Measurements from ENCODE around the gene GTF3C5.
"Not testable (repeated sequence)": the region's sequence is repeated elsewhere in the genome, so short reads cannot be mapped to it uniquely, and the experiment has no call there.

The GTF3C5 gene

DNA sequence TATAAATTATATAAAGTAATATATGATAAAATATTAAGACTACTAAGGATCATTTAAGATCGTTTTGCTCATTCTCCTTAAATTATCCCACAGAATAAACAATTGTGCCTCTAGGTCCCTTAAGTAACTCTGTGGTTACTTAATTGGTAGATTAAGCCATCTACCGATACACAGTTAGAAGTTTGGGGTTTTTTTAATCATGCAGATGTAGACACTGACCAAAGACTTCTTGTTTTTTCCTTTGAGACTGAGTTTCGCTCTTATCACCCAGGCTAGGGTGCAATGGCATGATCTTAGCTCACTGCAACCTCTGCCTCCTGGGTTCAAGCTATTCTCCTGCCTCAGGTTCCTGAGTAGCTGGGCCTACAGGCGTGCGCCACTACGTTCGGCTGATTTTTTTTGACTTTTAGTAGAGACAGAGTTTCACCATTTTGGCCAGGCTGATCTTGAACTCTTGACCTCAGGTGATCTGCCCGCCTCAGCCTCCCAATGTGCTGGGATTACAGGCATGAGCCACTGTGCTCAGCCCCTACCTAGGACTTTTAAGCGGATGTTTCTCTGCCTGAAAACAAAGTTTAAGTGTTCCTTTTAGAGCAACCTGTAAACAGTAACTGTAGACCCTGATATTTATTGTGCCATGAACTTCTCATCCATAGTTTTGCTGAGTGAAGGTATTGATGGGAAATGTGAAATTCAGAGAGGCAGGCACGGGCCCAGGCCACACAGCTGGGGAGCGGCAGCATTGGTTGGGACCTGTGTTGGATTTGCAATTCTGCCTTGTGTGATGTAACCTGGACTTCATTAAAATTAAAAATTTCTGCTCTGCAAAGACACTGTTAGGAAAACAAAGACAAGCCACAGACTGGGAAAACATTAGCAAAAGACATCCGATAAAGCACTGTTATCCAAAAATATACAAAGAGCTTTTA, 42.6 kb downstream of the GTF3C5 start:
- no peak for DNase-seq

DNA sequence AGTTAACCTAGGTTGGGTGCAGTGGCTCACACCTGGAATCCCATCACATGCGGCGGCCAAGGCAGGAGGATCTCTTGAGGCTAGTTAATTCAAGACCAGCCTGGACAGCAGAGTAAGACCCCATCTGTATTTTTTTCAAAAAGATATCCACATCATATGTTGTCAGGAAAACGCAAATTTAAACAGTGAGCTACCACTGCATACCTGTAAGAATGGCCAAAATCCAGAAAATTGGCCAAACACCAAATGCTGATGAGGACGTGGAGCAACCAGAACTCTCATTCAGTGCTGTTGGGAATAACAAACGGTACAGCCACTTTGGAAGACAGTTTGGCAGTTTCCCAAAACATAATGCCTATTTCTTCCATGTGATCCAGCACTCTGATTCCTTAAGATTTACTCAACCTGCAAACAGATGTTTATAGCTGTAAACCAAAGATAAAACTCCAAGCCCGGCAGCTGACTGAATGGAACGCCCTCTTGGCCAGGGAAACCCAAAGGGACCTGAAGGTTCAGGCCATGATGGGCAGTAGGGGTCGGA, 43.4 kb downstream of the GTF3C5 start:
- no peak for DNase-seq

DNA sequence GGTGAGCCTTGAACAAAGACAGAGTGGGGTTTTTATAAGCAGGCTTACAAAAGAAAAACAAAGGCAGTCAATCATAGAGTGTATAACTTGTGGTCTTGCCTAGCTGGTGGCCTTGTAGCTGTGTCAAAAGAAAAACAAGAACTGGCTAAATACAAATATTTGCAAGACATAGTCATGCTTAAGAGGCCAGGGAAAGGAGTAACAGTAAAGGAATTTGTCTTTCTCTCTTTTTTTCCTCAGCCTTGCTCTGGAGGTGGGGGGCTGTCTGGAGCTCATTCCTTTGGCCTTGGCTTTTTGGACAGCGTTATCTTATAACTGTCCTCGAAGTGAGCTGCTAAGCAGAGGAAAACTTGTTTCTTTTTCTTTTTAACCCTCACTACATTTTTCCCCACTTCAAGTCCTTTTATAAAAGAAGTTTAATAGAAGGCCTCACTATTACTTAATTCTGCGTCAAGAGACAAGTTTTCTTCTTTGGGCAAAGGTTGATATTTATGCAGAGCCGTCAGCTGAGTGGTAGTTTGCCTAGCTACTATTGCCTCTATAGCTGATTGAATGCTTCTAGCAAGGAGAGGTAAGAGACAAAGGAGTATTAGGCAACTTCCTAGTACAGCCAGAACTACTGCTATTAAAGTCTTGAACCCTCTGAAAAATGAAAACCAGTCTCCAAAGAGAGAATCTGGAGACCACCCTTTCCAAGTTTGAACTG, 45.3 kb downstream of the GTF3C5 start:
- no peak for DNase-seq

DNA sequence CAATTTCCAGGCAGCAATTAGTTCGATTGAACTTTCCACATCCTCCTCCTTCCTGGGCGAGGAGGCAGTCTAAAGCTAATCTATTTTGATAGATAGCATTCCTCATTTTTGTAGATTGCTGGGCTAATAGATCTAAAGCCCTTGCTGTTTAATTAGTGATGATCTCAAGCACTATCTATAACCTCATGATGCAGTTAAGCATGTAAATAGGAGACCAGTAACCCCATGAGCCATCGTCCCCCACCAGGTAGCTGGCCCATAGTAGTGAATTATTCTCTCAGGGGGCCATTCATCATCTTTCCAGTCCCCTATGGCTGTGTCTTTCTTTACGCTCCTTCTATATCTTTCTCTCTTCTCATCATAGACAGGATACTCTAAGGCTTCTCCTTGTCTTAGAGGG, 45.9 kb downstream of the GTF3C5 start:
- DNase-seq = no peak

DNA sequence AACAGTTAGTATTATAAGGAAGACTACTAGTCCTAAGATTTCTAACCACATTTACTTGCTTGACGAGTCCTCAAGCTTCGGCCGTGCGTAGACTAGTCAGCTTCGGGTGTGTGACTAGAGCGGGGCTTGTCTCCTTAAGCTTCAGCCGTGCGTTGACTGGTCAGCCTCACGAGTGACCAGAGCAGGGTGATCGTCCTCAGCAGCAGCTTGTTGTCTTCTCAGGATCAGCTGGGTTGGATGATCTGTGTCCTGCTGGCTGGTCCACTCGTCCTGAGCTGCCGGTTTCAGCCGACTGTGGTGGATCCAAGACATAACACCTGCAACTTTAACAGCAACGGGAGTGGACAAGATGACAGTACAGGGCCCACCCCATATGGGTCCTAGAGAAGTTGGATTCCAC, 47.7 kb downstream of the GTF3C5 start:
- no peak for DNase-seq

DNA sequence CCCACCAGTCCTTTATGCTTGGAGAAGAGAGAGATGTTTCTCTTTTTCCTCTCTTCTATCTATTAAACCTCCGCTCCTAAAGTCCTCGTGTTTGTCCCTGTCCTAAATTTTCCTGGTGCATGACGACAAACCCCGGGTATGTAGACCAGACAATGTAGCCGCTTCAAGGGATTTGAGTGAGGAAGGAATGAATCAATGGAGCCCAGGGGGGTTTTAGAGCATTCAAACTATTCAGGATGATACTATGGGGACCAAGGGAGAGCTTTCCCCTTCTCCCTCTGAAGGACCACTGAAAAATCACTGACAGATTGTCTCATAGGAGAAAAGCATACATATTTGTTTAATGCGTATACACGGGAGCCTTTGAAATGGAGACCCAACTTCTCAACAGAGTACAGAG, 49.4 kb downstream of the GTF3C5 start:
- no peak for DNase-seq

DNA sequence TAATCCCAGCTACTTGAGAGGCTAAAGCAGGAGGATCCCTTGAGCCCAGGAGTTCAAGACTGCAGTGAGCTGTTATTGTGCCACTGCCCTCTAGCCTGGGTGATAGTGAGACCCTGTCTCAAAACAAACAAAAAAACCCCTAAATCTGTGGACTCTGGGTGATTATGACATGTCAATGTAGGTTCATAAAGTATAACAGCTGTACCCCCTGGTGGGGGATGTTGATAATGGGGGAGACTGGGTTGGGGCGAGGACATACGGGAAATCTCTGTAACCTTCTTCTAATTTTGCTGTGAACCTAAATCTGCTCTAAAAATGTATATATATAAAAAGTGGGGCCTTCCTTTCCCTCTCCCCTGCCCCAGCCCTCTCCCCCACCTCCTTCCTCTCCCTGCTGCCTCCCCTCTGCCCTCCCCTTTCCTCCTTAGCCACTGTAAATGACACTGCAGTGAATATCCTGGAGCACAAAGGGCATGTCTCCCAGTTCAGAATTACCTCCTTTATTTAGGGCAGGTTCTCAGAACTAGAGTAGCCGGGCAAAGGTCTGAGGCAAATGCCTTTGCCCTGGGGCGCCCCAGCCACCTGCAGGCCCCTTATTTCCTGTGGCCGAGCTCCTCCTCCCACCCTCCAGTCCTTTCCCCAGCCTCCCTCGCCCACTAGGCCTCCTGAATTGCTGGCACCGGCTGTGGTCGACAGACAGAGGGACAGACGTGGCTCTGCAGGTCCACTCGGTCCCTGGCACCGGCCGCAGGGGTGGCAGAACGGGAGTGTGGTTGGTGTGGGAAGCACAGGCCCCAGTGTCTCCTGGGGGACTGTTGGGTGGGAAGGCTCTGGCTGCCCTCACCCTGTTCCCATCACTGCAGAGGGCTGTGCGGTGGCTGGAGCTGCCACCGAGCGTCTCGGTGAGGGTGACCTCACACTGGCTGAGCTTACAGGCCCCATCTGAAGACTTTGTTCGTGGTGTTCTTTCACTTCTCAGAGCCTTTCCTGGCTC, 50.3 kb downstream of the GTF3C5 start:
- not testable (repeated sequence) for DNase-seq

DNA sequence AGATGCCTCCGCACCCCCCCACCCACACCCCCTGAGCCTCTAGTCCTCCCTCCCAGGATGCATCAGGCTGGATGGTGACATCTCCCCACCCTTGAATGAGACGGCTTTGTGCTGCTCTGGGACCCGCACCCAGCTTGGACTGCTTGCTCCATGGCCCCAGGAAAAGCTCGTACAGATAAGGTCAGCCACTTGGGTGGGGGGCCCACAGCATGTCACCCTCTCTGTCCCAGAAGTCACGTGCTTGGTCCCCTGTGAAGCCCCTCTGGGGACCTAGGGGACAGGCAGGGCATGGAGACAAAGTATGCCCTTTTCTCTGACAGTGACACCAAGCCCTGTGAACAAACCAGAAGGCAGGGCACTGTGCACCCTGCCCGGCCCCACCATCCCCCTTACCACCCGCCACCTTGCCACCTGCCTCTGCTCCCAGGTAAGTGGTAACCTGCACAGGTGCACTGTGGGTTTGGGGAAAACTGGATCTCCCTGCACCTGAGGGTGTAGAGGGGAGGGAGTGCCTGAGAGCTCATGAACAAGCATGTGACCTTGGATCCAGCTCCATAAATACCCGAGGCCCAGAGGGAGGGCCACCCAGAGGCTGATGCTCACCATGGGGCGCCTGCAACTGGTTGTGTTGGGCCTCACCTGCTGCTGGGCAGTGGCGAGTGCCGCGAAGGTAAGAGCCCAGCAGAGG, 51.3 kb downstream of the GTF3C5 start:
- DNase-seq = not testable (repeated sequence)

DNA sequence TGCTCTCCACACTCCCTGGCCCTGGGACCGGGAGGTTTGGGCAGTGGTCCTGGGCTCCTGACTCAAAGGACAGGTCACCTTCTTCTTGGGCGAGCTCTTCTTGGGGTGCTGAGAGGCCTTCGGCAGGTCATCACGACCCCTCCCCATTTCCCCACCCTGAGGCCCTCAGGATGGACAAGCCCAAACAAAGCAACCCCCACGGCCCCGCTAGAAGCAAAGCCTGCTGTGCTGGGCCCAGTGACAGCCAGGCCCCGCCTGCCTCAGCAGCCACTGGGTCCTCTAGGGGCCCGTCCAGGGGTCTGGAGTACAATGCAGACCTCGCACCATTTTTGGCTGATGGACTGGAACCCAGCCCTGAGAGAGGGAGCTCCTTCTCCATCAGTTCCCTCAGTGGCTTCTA, 52.9 kb downstream of the GTF3C5 start:
- not testable (repeated sequence) for DNase-seq

DNA sequence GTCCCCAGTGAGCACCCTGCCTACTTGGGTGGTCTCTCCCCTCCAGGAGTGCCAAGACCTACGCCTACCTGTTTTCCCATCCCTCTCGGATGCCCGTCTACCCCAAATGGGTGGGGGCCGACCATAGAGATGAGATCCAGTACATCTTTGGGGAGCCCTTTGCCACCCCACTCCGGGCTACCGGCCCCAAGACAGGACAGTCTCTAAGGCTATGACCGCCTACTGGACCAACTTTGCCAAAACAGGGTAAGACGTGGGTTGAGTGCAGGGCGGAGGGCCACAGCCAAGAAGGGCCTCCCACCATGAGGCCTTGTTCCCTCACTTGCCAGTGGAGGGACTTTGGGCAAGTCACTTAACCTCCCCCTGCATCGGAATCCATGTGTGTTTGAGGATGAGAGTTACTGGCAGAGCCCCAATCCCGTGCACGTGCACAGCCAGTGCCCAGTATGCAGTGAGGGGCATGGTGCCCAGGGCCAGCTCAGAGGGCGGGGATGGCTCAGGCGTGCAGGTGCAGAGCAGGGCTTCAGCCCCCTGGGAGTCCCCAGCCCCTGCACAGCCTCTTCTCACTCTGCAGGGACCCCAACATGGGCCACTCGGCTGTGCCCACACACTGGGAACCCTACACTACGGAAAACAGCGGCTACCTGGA, 55.5 kb downstream of the GTF3C5 start:
- not testable (repeated sequence) for DNase-seq

DNA sequence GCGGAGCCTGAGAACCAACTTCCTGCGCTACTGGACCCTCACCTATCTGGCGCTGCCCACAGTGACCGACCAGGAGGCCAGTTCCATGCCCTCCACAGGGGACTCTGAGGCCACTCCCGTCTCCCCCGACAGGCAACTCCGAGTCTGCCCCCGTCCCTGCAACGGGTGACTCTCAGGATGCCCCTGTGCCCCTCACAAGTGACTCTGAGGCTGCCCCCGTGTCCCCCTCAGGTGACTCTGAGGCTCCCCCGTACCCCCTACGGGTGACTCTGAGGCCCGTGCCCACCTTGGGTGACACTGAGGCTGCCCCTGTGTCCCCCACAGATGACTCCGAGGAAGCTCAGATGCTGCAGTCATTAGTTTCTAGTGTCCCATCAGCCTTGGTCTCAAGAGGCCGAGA, 56.1 kb downstream of the GTF3C5 start:
- DNase-seq = no peak

DNA sequence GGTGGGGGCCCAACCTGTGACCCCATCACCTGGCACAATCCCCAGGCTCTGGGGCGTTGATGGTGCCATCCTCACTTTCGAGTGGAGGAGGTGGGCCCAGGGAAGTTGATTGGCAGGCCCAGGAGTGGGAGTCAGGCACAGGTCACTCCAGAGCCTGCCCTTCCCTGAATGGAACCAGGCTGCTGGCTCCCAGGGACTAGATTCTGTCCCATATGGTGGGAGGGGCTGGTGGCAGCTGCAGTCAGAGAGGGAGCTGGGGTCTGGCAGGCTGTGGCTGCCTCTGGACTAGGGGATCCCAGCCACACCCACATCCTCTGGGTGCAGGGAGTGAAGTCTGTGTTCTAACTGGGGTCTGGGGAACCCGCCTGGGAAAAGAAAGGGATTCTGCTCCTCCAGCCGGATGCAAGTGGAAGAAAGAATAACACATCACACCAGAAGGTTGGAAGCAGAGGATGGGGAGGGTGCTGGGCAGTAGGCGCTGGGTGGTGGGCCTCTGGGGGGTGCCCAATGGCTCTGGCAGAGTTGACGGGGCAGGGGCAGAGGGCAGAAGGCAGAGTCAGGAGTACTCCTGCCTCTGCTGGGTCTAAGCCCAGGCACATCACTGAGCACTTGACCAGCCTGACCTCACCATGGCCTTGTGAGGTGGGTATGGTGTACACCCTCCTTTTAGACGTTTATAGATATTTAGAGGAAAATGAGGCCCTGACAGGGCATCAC, 56.8 kb downstream of the GTF3C5 start:
- DNase-seq = no peak

DNA sequence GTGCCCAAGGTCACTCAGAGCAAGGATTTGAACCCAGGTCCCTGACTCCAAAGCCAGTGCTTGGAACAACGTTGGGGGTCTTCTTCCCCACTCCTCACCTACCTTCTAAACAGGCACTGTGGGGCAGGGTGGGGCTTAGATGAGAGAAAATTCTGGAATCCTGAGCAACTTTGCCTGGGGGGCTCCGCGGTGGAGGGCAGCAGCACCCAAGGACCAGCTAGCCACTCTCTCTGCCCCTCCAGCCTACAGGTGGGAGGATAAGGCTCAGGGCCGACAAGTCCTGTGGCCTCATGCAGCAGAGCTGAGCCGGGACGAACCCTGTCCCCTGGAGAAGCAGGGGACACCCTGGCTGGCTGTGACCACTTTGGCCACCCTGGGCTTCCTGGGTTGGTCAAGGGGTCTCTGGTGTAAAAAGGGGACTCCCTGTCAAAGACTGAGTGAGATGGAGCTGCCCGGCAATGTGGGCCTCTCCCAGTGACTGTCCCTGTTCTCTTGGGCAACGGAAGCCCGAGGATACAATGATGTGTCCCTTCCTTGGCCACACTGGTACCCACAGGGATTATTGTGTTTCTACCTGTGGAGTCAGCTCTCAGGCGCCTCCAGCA, 57.5 kb downstream of the GTF3C5 start:
- DNase-seq = no peak

DNA sequence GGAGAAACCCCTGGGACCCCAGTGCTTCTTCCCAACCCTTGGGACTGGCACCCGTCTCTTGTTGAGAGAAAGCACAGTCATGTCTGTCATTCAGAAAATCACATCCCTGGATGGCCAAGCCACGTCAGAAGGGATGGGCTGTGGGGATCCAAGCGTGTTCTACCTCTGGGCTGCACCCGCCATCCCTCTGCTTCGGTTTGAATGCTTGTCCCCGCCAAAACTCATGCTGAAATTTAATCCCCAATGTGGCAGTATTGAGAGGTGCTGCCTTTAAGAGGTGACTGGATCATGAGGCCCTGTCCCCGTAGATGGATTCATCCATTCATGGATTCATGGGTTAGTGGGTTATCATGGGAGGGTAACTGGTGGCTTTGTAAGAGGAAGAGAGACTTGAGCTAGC, 58.0 kb downstream of the GTF3C5 start:
- DNase-seq = no peak

DNA sequence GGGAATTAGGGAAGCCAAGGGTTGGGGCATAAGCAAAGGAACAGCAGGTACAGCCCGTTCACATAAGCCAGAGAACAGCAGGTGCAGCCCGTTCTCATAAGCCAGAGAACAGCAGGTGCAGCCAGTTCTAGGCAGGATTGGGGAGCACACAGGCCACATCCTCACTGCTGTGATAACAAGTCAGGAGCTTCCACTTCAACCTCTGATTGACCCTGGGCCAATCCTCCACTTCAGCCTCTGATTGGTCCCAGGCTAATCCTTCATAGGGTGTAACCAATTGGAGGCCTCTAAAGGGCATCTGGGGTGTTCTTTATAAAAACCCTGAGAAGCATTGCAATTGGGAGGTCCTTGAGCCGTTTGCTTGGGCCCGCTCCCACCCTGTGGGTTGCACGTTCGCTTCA, 58.5 kb downstream of the GTF3C5 start:
- DNase-seq = peak; percentile 14

DNA sequence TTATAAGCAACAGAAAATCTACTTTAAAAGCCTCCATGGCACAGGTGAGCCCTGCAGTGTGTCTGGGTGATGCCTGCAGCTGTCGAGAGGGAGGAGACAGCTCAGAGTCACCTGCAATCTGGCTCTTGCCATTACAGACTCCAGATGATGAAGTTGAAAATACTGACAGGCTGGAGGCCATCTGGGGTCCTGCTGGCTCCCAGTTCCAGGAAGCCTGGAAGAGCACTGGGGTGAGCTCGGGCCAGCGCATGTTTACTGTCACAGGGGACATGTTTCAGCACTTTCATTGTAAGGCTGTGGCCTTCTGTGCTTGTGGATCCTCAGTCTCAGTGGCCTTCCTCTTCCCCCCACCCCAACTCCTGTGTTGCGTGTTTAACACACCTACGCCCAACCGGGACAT, 59.4 kb downstream of the GTF3C5 start:
- no peak for DNase-seq

DNA sequence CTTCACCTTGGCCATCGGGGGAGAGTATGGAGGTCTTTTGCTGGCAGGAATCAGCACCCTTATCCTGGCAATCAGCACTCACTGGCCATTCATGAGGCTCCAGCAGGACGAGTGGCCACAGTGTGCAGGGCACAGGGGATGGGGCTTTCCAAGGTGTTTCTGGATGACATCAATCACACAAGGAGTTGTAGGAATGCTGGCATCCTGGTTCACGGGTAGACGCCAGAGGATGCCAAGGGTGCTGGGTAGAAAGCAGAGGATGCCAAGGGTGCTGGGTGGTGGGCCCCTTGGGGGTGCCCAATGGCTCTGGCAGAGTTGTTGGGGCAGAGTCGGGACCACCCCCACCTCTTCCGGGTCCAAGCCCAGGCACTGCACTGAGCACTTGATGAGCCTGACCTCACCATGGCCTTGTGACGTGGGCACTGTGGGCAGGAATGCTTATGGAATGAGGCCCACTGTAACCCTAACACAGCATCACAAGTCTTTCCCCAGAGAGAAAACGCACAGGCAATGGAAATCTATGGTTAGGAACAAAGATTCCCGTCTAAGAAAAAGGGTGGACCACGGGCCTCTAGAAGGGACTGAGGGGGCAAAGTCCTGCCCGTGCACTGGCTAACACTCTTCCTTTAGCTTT, 60.1 kb downstream of the GTF3C5 start:
- DNase-seq = no peak

DNA sequence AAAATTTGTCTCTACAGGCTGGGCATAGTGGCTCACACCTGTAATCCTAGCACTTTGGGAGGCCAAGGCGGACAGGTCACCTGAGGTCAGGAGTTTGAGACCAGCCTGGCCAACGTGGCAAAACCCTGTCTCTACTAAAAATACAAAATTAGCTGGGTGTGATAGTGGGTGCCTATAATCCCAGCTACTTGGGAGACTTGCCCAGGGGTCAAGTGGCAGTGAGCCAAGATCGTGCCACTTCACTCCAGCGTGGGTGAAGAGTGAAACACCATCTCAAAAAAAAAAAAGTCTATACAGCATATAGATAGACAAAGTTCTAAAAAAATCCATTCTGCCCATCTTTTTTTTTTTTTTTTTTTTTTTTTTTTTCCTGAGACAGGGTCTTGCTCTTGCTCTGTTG, 63.6 kb downstream of the GTF3C5 start:
- DNase-seq = not testable (repeated sequence)

DNA sequence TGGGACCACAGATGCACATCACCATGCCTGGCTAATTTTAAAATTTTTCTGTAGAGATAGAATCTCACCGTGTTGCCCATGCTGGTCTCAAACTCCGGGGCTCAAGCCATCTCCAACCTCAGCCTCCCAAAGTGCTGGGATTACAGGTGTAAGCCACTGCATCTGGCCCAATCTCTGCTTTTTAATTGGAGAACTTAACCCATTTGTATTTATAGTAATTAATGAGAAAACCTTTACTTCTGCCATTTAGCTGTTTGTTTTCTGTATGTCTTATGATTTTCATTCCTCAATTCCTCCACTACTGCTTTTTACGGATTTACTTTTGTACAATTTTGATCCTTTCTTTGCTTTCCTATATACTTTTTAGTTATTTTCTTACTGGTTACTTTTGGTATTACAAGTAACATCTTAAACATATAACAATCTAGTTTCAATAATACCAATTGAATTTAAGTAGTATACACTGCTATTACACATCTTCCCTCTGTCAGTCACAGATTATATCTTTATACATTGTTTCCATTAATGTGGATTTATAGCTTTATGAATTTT, 64.1 kb downstream of the GTF3C5 start:
- no peak for DNase-seq
